Left cardiac atrium (tissue), 4 donors: ENCODE measurements around the gene PYY. TPM values are rescaled to one million over a fixed set of nuclear protein-coding genes. Genes with fewer than 3 reads are reported as not detected.
"Not testable (repeated sequence)": the region's sequence is repeated elsewhere in the genome, so short reads cannot be mapped to it uniquely, and the experiment has no call there.

Experiments
- ATAC-seq, 2 donors: fragments of 200-7000 bp; cut with Tn5 transposase; one replicate each; pipeline ENCODE4 v1.9.1; 2020; ENCODE audit warnings: mild to moderate bottlenecking in 2 of 2, moderate library complexity in 2 of 2
- DNase-seq: peaks from one replicate; pipeline ENCODE4 v3.0.0-alpha.2; 2020
- intact Hi-C, 2 donors: fragments of 100-400 bp; cut with DNase I; formaldehyde crosslinking; loops; one replicate each; pipeline versions ENCODE4 v1.14.1 to v1.15.1; 2022 to 2023
- total RNA-seq, 2 donors: library from RNA; stranded (reverse); fragmentation: NEBNext Ultra II Directional; extraction: Animal tissue kit (Norgen Biotek cat#: 25700); gene quantifications; one replicate each; pipeline ENCODE4 v1.2.1, GENCODE V29; 2021
- donor health status: DM: no; HTN: yes; CAD: no.
- donor health status: DM: no; HTN: yes; CAD: no; lungs with severe emphysema.
- donor health status: DM: yes; HTN: yes; CAD: no.
- donor health status: Dilated cardiomyopathy.

Gene PYY
- total RNA-seq, 2 donors from 2014 or later = not detected

- ATAC-seq = no peak
- intact Hi-C loops = no loop called here
- no peak for DNase-seq
These were observed 28.4 kb upstream of the PYY start for GRCh38 chr17:43982171-43982570.

- ATAC-seq (no peak), DNase-seq (no peak)
- intact Hi-C loops = no loop called here
These were observed 25.9 kb upstream of the PYY start for GRCh38 chr17:43979671-43980070.

GRCh38 chr17:43979011-43979410 is 25.3 kb upstream of the PYY start:
- no peak for ATAC-seq
- no peak for DNase-seq
- intact Hi-C loops = no loop called here

- DNase-seq = no peak
- ATAC-seq = no peak
- intact Hi-C loops = no loop called here
These were observed 24.3 kb upstream of the PYY start for GRCh38 chr17:43978078-43978477.

DNA sequence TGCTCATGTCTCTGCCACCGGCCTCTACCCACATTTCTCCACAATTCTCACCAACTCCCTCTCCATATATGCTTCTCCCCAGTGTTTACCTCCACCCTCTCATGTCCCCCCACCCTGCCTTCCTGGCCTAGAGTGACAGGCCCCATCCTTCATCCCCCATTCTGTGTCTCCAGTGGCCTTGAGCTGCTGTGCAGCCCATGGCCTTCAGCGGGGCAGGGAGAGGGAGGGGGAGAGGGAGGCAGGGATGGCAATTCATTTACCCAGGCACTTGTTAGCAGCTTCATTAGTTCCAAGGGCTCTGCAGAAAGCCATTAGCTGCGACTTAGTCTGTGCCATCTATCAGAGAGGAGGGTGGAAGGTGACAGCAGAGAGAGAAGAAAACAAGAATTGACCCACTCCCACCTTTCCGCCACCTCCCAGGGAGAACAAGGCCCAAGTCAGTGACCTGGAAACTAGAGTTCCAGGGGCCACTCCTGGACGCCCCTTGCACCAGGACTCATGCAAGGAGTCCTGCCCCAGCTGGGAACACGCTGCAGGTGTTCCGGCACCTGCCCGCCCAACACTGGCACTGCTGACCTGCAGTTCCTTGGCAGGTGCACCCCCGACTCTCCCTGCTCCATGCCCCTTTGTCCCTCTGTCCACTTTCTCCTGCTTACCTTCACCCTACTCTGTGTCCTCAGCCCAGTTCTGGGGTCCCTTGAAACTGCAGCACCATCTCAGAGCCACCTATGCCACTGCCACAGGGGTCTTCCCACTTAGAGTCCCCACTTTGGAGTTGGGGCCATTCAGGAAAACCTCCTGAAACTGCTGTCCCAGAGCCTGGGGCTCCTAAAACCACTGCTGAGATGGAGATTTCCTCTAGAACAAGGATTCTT is 23.5 kb upstream of the PYY start:
- DNase-seq (no peak), ATAC-seq (no peak)
- intact Hi-C loops = no loop called here

GRCh38 chr17:43975898-43976297 is 22.2 kb upstream of the PYY start:
- DNase-seq = no peak
- ATAC-seq = no peak
- intact Hi-C loops = no loop called here

DNA sequence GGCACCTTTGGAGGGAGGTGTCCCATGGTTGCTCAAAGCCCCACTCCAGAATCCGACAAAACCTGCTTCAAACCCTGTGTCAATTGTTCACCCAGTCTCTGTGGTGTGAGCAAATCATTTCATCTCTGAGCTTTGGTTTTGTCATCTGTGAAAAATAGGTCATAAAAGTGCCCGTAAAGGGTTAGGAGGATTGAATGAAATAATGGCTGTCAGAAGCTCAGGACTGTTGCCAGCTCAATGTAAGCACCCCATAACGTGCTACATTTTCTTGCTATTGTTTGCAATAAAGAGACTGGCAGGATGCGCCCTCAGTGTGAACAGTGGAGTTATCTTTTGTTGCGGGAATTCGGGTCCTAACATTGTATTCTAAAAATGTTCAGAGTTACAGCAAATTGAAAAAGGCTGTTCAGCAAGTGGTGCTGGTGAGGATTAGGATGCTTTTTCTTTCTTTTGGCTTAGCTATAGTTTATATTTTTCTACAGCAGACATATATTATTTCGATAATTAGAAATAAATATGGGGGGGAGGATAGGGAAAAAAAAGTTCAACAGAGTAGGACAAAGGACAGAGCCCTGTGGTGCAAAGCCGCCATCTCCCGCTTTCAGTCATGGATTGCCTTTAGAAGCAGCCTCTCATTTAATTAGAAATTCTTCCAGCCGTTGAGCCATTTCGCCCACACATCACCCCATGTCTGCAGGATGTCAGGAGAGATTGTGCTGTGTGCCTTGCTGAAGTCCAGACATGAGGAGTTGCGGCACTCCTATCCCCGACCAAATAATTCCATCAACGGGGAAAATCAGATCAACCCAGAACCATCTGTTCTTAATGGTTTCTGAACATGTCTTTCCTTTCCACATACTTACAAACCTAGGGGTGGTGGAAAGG is 20.9 kb upstream of the PYY start:
- ATAC-seq = no peak
- intact Hi-C loops = no loop called here

DNA sequence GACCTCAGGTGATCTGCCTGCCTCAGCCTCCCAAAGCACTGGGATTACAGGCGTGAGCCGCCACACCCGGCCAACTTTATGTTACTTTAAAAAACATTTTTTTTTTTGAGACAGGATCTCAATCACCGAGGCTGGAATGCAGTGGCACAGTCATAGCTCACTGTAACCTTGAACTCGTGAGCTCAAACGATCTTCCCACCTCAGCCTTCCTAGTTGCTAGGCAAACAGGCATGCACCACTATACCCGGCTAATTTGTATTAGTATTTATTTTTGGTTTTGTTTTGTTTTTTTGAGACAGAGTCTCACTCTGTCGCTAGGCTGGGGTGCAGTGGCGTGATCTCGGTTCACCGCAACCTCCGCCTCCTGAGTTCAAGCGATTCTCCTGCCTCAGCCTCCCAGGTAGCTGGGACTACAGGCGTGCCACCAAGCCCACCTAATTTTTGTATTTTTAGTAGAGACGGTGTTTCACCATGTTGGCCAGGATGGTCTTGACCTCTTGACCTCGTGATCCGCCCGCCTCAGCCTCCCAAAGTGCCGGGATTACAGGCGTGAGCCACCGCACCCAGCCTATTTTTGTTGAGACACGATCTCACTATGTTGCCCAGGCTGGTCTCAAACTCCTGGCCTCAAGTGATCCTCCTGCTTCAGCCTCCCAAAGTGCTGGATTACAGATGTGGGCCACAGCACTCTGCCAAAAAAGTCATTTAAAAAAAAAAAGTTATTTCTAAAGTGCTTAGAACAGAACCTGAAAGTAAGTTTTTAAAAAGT is 18.9 kb upstream of the PYY start:
- ATAC-seq, DNase-seq, intact Hi-C loops: not testable (repeated sequence)

More for the DNA sequence above, 20.9 kb upstream of the PYY start:
- DNase-seq = no peak

DNA sequence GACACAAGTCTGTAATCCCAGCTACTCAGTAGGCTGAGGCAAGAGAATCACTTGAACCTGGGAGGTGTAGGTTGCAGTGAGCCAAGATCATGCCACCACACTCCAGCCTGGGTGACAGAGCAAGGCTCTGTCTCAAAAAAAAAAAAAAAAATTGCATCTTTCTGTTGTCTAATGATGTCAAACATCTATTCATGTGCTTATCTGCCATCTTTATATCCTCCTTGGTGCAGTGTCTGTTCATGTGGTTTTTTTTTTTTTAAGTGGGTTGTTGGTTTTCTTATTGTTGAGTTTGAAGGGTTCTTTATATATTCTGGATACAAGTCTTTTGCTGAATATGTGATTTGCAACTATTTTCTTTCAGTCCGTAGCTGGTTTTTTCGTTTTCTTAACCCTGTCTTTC is 17.7 kb upstream of the PYY start:
- intact Hi-C loops, DNase-seq, ATAC-seq: not testable (repeated sequence)

DNA sequence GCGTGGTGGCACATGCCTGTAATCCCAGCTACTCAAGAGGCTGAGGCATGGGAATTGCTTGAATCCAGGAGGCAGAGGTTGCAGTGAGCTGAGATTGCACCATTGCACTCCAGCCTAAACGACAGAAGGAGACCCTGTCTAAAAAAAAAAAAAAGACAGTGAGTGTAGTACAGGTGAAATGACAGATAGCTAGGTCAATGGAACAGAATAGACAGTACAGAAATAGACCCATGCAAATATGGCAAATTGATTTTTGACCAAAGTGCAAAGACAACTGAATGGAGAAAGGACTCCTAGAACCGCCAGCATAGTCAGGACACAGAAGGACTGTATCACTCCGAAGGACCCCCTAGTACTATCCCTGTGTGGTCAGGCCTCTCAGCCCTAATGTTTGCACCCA is 16.6 kb upstream of the PYY start:
- DNase-seq = no peak
- intact Hi-C loops = no loop called here
- no peak for ATAC-seq

GRCh38 chr17:43967251-43967875 is 13.6 kb upstream of the PYY start:
- DNase-seq = no peak
- no peak for ATAC-seq
- intact Hi-C loops = no loop called here

GRCh38 chr17:43966276-43966675 is 12.5 kb upstream of the PYY start:
- DNase-seq (no peak), ATAC-seq (no peak)
- intact Hi-C loops = no loop called here

- ATAC-seq (no peak), DNase-seq (no peak)
- intact Hi-C loops = no loop called here
These were observed 8.7 kb upstream of the PYY start for GRCh38 chr17:43962479-43962878.

DNA sequence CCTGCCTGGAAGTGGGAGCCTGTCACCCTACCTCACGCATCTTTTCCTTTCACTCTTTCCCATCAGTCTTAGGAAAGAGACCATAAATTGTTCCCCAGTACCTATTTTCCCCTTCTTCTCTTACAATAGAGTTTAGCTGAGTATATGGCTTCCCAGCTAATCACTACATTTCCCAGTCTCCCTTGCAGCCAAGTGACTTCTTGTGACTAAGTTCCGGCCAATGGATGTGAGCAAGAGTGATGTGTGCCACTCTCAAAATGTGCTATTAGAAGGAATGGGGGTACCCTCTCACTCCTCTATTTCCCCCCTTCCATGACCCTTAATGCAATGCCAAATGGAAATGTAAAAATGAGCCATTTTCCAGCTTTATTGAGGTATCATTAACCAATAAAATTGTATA is 8.2 kb upstream of the PYY start:
- intact Hi-C loops = no loop called here
- ATAC-seq (no peak), DNase-seq (no peak)

GRCh38 chr17:43961292-43961691 is 7.6 kb upstream of the PYY start:
- ATAC-seq, intact Hi-C loops: not testable (repeated sequence)

DNA sequence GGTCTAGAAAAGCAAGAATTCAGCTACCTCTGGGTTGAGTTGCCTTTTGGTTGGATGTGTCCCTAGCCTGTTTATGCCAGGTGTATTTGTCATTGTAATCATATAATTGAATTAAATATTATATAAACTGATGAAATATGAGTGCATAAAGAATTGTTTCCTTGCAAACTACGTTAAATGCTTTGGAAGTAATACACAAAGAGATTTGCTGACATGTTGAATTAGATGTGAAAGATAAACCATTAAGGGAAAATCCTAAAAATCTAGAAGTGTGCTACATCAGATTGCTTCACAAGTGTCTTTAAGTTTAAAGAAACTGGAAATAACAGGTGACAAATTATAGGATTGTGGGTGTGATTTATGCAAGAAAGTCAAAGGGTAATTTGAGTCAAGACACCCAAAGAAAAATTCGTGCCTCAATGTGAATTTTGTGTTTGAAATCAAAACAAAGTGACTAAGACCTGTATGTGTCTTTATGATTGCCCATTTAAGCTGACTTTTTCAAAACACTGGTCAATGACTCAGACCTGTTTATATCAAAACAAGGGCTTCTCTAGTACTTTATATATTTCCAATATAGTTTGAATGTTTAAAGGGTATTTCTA is 5.1 kb upstream of the PYY start:
- no peak for DNase-seq
- intact Hi-C loops = no loop called here
- ATAC-seq = no peak

More at GRCh38 chr17:43961292-43961691, 7.6 kb upstream of the PYY start:
- DNase-seq = not testable (repeated sequence)

DNA sequence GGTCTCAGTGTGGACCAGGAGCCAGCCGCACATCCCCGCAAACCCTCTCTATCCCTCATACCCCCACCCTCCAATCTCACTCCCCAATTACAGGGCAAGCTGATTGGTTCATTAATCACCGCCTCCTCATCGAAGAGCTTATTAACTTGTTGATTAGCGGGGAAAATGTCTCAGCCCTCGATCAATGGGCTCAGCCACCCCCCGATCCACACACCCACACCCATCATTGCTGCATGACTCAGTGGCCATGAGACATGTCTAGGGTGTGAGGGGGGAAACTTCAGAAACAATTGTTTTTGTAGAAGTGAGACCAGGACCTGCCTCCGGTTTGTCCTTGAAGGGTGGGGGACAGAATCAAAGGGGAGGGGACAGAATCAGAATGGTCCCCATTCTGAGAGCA is 2.5 kb upstream of the PYY start:
- intact Hi-C loops = no loop called here
- no peak for DNase-seq
- no peak for ATAC-seq
